Liver (tissue), 9 donors: ENCODE measurements around the gene PVALEF. TPM values are rescaled to one million over a fixed set of nuclear protein-coding genes. Genes with fewer than 3 reads are reported as not detected.

Experiments used
- DNase-seq: peaks from one replicate; pipeline ENCODE4 v3.0.0-alpha.2; 2017; ENCODE audit warnings: low spot score
- H3K27ac ChIP-seq, 2 donors: one replicate each; pipeline ENCODE4 v1.7.0; 2013; ENCODE audit warnings: inconsistent platforms in 2 of 2, low read length in 2 of 2, control low read depth in 1 of 2, low read depth in 1 of 2, mild to moderate bottlenecking in 1 of 2
- H3K27me3 ChIP-seq, 4 donors: one replicate each; pipeline versions ENCODE4 v1.6.1 to v1.7.0; 2013; ENCODE audit warnings: low read length in 3 of 4, inconsistent platforms in 1 of 4, mild to moderate bottlenecking in 1 of 4, moderate library complexity in 1 of 4; ENCODE audit not compliant: control insufficient read depth in 4 of 4, insufficient read depth in 4 of 4
- H3K36me3 ChIP-seq, 4 donors: one replicate each; pipeline versions ENCODE4 v1.6.1 to v1.7.0; 2013; ENCODE audit warnings: low read length in 3 of 4, mild to moderate bottlenecking in 3 of 4, low read depth in 1 of 4, moderate library complexity in 1 of 4; ENCODE audit not compliant: control insufficient read depth in 4 of 4, insufficient read depth in 3 of 4
- H3K4me1 ChIP-seq, 4 donors: one replicate each; pipeline versions ENCODE4 v1.6.1 to v1.7.0; 2013; ENCODE audit warnings: low read length in 3 of 4, mild to moderate bottlenecking in 3 of 4, moderate library complexity in 1 of 4; ENCODE audit not compliant: control insufficient read depth in 4 of 4, insufficient read depth in 4 of 4
- H3K4me3 ChIP-seq, 3 donors: one replicate each; pipeline versions ENCODE4 v1.6.1 to v1.7.0; 2013; ENCODE audit warnings: low read length in 3 of 3, control low read depth in 1 of 3, low read depth in 1 of 3, mild to moderate bottlenecking in 1 of 3
- H3K9ac ChIP-seq, 2 donors: one replicate each; pipeline ENCODE4 v1.7.0; 2013; ENCODE audit warnings: low read length in 2 of 2, mild to moderate bottlenecking in 2 of 2, moderate library complexity in 2 of 2, control low read depth in 1 of 2, low read depth in 1 of 2
- H3K9me3 ChIP-seq, 4 donors: one replicate each; pipeline versions ENCODE4 v1.6.1 to v1.7.0; 2013; ENCODE audit warnings: low read length in 3 of 4; ENCODE audit not compliant: control insufficient read depth in 4 of 4
- ATF3 ChIP-seq: IDR thresholded peaks from 2 replicates; pipeline ENCODE4 v1.6.1; 2016; ENCODE audit warnings: antibody characterized with exemption
- EGR1 ChIP-seq, 2 donors: IDR thresholded peaks; 2 replicates each; pipeline ENCODE4 v1.6.1; 2016 to 2018; ENCODE audit warnings: antibody characterized with exemption in 2 of 2, low read depth in 2 of 2
- FOXA1 ChIP-seq: IDR thresholded peaks from 2 replicates; pipeline ENCODE4 v1.6.1; 2016; ENCODE audit warnings: antibody characterized with exemption
- FOXA2 ChIP-seq: IDR thresholded peaks from 2 replicates; pipeline ENCODE4 v1.6.1; 2016; ENCODE audit warnings: antibody characterized with exemption
- GABPA ChIP-seq, 2 donors: IDR thresholded peaks in 1 of 2; conservative IDR thresholded peaks in 1 of 2; 2 replicates each; pipeline ENCODE4 v1.6.1; 2016; ENCODE audit warnings: antibody characterized with exemption in 2 of 2, mild to moderate bottlenecking in 1 of 2, moderate library complexity in 1 of 2
- HNF4G ChIP-seq: IDR thresholded peaks from 2 replicates; pipeline ENCODE4 v1.6.1; 2016; ENCODE audit warnings: antibody characterized with exemption
- JUND ChIP-seq, 2 donors: IDR thresholded peaks; 2 replicates each; pipeline ENCODE4 v1.6.1; 2016; ENCODE audit warnings: antibody characterized with exemption in 2 of 2
- NR2F2 ChIP-seq: IDR thresholded peaks from 2 replicates; pipeline ENCODE4 v1.6.1; 2016; ENCODE audit warnings: antibody characterized with exemption
- RAD21 ChIP-seq, 2 donors: IDR thresholded peaks; 2 replicates each; pipeline ENCODE4 v1.6.1; 2016; ENCODE audit warnings: antibody characterized with exemption in 2 of 2, mild to moderate bottlenecking in 2 of 2
- REST ChIP-seq: IDR thresholded peaks from 2 replicates; pipeline ENCODE4 v1.6.1; 2016; ENCODE audit warnings: antibody characterized with exemption, mild to moderate bottlenecking
- RXRA ChIP-seq, 2 donors: IDR thresholded peaks; 2 replicates each; pipeline ENCODE4 v1.6.1; 2017 to 2018; ENCODE audit warnings: antibody characterized with exemption in 2 of 2, mild to moderate bottlenecking in 1 of 2
- SP1 ChIP-seq: IDR thresholded peaks from 2 replicates; pipeline ENCODE4 v1.6.1; 2018; ENCODE audit warnings: antibody characterized with exemption, mild to moderate bottlenecking
- TAF1 ChIP-seq: conservative IDR thresholded peaks from 2 replicates; pipeline ENCODE4 v1.6.1; 2016; ENCODE audit warnings: antibody characterized with exemption, mild to moderate bottlenecking
- YY1 ChIP-seq: IDR thresholded peaks from 2 replicates; pipeline ENCODE4 v1.6.1; 2016; ENCODE audit warnings: antibody characterized with exemption, mild to moderate bottlenecking
- WGBS: extraction: QIAGEN DNeasy Blood & Tissue Kit; methylation state at CpG from one replicate; pipeline ENCODE4 v1.1.7; 2013; 5-methylcytosine and 5-hydroxymethylcytosine counted together
- polyA plus RNA-seq, 2 donors: library from polyadenylated mRNA; stranded (reverse) in 1 of 2; unstranded in 1 of 2; fragments of 200-250 nt in 1 of 2; fragments of >200 nt in 1 of 2; fragmentation: Nextera tagmentation in 1 of 2; extraction: Ambion mirVana in 1 of 2; gene quantifications; one replicate each; pipeline versions ENCODE4 v1.2.1 to v1.2.3, GENCODE V29; 2013 to 2015
- total RNA-seq, 2 donors: library from RNA; depleted of rRNA; stranded (reverse); fragments of >200 nt; gene quantifications; one replicate each; pipeline ENCODE4 v1.2.3, GENCODE V29; 2014
- TF ChIP-seq, protein P1 (sequence below): IDR thresholded peaks from 2 replicates; pipeline ENCODE4 v1.6.1; 2016; ENCODE audit warnings: antibody characterized with exemption
- TF ChIP-seq, protein P2 (sequence below): fragments of 150-350 bp; IDR thresholded peaks from 2 replicates; pipeline ENCODE4 v1.5.1; 2017; ENCODE audit warnings: improper control_type of control experiment, low read depth, low read length; ENCODE audit not compliant: missing input control
- TF ChIP-seq, protein P3 (sequence below): IDR thresholded peaks from 2 replicates; pipeline ENCODE4 v1.6.1; 2016; ENCODE audit warnings: antibody characterized with exemption
- donor health status: healthy.
- donor health status: healthy.
- donor health status: healthy.
- donor health status: healthy.
- donor health status: healthy.

PVALEF gene
- total and polyA plus RNA-seq, 4 donors, result not detected

DNA sequence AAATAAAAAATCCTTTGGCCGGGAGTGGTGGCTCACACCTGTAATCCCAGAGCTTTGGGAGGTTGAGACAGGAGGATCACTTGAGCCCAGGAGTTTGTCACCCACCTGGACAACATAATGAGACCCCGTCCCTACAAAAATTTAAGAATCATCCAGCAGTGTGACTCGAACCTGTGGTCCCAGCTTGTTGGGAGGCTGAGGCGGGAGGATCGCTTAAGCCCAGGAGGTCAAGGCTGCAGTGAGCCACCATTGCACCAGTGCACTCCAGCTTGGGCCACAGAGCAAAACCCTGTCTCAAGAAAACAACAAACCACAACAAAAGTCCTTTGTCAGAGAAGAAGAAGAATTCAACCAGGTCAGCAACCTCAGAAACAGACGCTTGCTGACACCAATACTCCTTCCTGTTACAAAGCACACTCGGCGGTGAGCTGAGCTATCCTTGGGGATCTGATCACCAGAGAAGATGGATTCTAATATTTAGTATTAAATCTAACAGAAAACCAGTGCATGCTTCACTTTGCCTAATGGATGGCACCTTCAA is 12.9 kb upstream of the PVALEF start:
- Histone ChIP-seq H3K9me3 (no peaks in the 10 kb centered on the region), H3K27ac (no peak overlapping the region), H3K4me1 (no peaks in the 10 kb centered on the region), H3K36me3 (no peaks in the 10 kb centered on the region), H3K9ac (no peak overlapping the region), H3K27me3 (peaks cover 0 to 2% (median 0%) of the 10 kb centered on the region in 4 donors), H3K4me3 (no peak overlapping the region)
- DNase-seq, result no peak
- no peak for TF ChIP-seq YY1
- TF ChIP-seq FOXA2, result no peak
- no peak for TF ChIP-seq SP1
- TF ChIP-seq ATF3, result no peak
- TF ChIP-seq HNF4G, result no peak
- TF ChIP-seq, protein P1, sequence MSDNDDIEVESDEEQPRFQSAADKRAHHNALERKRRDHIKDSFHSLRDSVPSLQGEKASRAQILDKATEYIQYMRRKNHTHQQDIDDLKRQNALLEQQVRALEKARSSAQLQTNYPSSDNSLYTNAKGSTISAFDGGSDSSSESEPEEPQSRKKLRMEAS, result no peak
- no peak for TF ChIP-seq RAD21 (IDR thresholded peaks at IDR 0.05)
- TF ChIP-seq, protein P2, sequence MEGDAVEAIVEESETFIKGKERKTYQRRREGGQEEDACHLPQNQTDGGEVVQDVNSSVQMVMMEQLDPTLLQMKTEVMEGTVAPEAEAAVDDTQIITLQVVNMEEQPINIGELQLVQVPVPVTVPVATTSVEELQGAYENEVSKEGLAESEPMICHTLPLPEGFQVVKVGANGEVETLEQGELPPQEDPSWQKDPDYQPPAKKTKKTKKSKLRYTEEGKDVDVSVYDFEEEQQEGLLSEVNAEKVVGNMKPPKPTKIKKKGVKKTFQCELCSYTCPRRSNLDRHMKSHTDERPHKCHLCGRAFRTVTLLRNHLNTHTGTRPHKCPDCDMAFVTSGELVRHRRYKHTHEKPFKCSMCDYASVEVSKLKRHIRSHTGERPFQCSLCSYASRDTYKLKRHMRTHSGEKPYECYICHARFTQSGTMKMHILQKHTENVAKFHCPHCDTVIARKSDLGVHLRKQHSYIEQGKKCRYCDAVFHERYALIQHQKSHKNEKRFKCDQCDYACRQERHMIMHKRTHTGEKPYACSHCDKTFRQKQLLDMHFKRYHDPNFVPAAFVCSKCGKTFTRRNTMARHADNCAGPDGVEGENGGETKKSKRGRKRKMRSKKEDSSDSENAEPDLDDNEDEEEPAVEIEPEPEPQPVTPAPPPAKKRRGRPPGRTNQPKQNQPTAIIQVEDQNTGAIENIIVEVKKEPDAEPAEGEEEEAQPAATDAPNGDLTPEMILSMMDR, result no peak
- TF ChIP-seq EGR1 (IDR thresholded peaks at IDR 0.05; ENCODE audit: low read depth in 2 of 2), result no peak
- no peak for TF ChIP-seq FOXA1
- no peak for TF ChIP-seq REST
- no peak for TF ChIP-seq RXRA (IDR thresholded peaks at IDR 0.05)
- no peak for TF ChIP-seq NR2F2
- TF ChIP-seq GABPA (IDR thresholded peaks at IDR 0.05 in 1 of 2, conservative IDR thresholded peaks at IDR 0.05 in 1 of 2), result no peak
- 79% methylated on average over 8 of the region's 8 CpGs for WGBS

- no peaks in the 10 kb centered on the region for H3K9me3 ChIP-seq
- no peak for DNase-seq
- H3K9ac ChIP-seq, result no peak overlapping the region
- TF ChIP-seq GABPA (IDR thresholded peaks at IDR 0.05 in 1 of 2, conservative IDR thresholded peaks at IDR 0.05 in 1 of 2) (no peak), ATF3 (no peak), FOXA2 (no peak), HNF4G (no peak), JUND (IDR thresholded peaks at IDR 0.05) (no peak), TAF1 (no peak), REST (no peak), RXRA (IDR thresholded peaks at IDR 0.05) (no peak), SP1 (no peak), YY1 (no peak), EGR1 (IDR thresholded peaks at IDR 0.05; ENCODE audit: low read depth in 2 of 2) (no peak)
- TF ChIP-seq, protein P3, sequence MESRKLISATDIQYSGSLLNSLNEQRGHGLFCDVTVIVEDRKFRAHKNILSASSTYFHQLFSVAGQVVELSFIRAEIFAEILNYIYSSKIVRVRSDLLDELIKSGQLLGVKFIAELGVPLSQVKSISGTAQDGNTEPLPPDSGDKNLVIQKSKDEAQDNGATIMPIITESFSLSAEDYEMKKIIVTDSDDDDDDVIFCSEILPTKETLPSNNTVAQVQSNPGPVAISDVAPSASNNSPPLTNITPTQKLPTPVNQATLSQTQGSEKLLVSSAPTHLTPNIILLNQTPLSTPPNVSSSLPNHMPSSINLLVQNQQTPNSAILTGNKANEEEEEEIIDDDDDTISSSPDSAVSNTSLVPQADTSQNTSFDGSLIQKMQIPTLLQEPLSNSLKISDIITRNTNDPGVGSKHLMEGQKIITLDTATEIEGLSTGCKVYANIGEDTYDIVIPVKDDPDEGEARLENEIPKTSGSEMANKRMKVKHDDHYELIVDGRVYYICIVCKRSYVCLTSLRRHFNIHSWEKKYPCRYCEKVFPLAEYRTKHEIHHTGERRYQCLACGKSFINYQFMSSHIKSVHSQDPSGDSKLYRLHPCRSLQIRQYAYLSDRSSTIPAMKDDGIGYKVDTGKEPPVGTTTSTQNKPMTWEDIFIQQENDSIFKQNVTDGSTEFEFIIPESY, result no peak
- TF ChIP-seq, protein P1, result no peak
- WGBS, result 88% methylated on average over 17 of the region's 17 CpGs
- H3K4me1 ChIP-seq, result no peaks in the 10 kb centered on the region
- H3K27me3 ChIP-seq, result peaks cover 0 to 2% (median 0%) of the 10 kb centered on the region in 4 donors
- H3K4me3 ChIP-seq, result no peak overlapping the region
- H3K36me3 ChIP-seq, result no peaks in the 10 kb centered on the region
- peak overlapping the region in 1 of 2 donors; percentile 7 for H3K27ac ChIP-seq
These were observed 11.9 kb upstream of the PVALEF start for GRCh38 chr17:81153340-81153803.
